GM23338 (cell line): ENCODE results near the gene APOLD1. TPM values are rescaled to one million over a fixed set of nuclear protein-coding genes. Genes with fewer than 3 reads are reported as not detected.
A peak's percentile ranks its signal among the peaks of the same experiment; 100 is the strongest.

Experiments used
- ATAC-seq: fragments of 200-7000 bp; cut with Tn5 transposase; 3 replicates; pipeline ENCODE4 v1.9.1; 2020
- DNase-seq: peaks from one replicate; pipeline ENCODE4 v3.0.0-alpha.2; 2015; ENCODE audit warnings: low spot score
- H2AFZ ChIP-seq: fragments of 200-600 bp; sonication (generic); 2 replicates; pipeline ENCODE4 v1.8.0; 2016; ENCODE audit warnings: antibody characterized with exemption, mild to moderate bottlenecking, moderate library complexity
- H3F3A ChIP-seq: fragments of 200-600 bp; sonication (generic); replicated peaks from 2 replicates; pipeline ENCODE4 v1.8.0; 2017; ENCODE audit warnings: antibody characterized with exemption, mixed run types, low read depth
- H3K27ac ChIP-seq: fragments of 200-600 bp; sonication (generic); 2 replicates; pipeline ENCODE4 v1.6.1; 2016; ENCODE audit warnings: low read depth
- H3K27me3 ChIP-seq: fragments of 200-600 bp; sonication (generic); 2 replicates; pipeline ENCODE4 v1.8.0; 2016; ENCODE audit warnings: mild to moderate bottlenecking, mixed run types, moderate library complexity; ENCODE audit not compliant: insufficient read depth
- H3K36me3 ChIP-seq: fragments of 200-600 bp; sonication (generic); 2 replicates; pipeline ENCODE4 v1.8.0; 2016; ENCODE audit warnings: mild to moderate bottlenecking; ENCODE audit not compliant: insufficient read depth
- H3K4me1 ChIP-seq: fragments of 200-600 bp; sonication (generic); 2 replicates; pipeline ENCODE4 v1.8.0; 2016; ENCODE audit warnings: mild to moderate bottlenecking, moderate library complexity; ENCODE audit not compliant: insufficient read depth
- H3K4me2 ChIP-seq: fragments of 200-600 bp; sonication (generic); 2 replicates; pipeline ENCODE4 v1.7.1; 2017; ENCODE audit warnings: mixed run types
- H3K4me3 ChIP-seq: fragments of 200-600 bp; sonication (generic); 2 replicates; pipeline ENCODE4 v1.6.1; 2016; ENCODE audit warnings: mixed run types
- H3K79me2 ChIP-seq: fragments of 200-600 bp; sonication (generic); replicated peaks from 2 replicates; pipeline ENCODE4 v1.8.0; 2017; ENCODE audit warnings: mild to moderate bottlenecking; ENCODE audit not compliant: insufficient read depth
- H3K9me2 ChIP-seq: fragments of 200-600 bp; sonication (generic); 2 replicates; pipeline ENCODE4 v1.8.0; 2017; ENCODE audit not compliant: insufficient read depth
- H4K20me1 ChIP-seq: fragments of 200-600 bp; sonication (generic); replicated peaks from 2 replicates; pipeline ENCODE4 v1.8.0; 2017; ENCODE audit warnings: mild to moderate bottlenecking; ENCODE audit not compliant: insufficient read depth
- H3K27ac Mint-ChIP-seq: 2 replicates; pipeline ENCODE4 v1.8.0; 2020; ENCODE audit warnings: inconsistent platforms, mild to moderate bottlenecking, moderate library complexity, mixed read lengths
- H3K27me3 Mint-ChIP-seq: 3 replicates; pipeline ENCODE4 v1.8.0; 2022; ENCODE audit warnings: low read depth, mild to moderate bottlenecking, moderate library complexity, mixed read lengths, inconsistent platforms; ENCODE audit not compliant: insufficient read depth, poor library complexity
- H3K36me3 Mint-ChIP-seq: 3 replicates; pipeline ENCODE4 v1.8.0; 2021; ENCODE audit warnings: low read depth, mild to moderate bottlenecking, inconsistent platforms, moderate library complexity, mixed read lengths
- H3K4me1 Mint-ChIP-seq: 3 replicates; pipeline ENCODE4 v1.8.0; 2020; ENCODE audit warnings: mild to moderate bottlenecking, inconsistent platforms, mixed read lengths
- H3K4me3 Mint-ChIP-seq: 3 replicates; pipeline ENCODE4 v1.8.0; 2021; ENCODE audit warnings: moderate library complexity, mild to moderate bottlenecking, inconsistent platforms, mixed read lengths
- H3K9me3 Mint-ChIP-seq: 3 replicates; pipeline ENCODE4 v1.8.0; 2020; ENCODE audit warnings: moderate library complexity, mild to moderate bottlenecking, inconsistent platforms, mixed read lengths
- CREB1 ChIP-seq: fragments of 250-450 bp; sonication (Bioruptor Pico); IDR thresholded peaks from 2 replicates; pipeline ENCODE4 v1.5.0; 2020; ENCODE audit warnings: low read depth, mild to moderate bottlenecking, moderate library complexity
- EZH2 ChIP-seq: fragments of 200-600 bp; sonication (generic); IDR thresholded peaks from one replicate; pipeline ENCODE4 v1.8.0; 2017; ENCODE audit warnings: antibody characterized with exemption, mild to moderate bottlenecking, low read depth; ENCODE audit not compliant: unreplicated experiment
- EZH2phosphoT487 ChIP-seq: fragments of 200-600 bp; sonication (generic); IDR thresholded peaks from one replicate; pipeline ENCODE4 v1.8.1; 2018; ENCODE audit warnings: antibody characterized with exemption; ENCODE audit not compliant: unreplicated experiment
- NANOG ChIP-seq: IDR thresholded peaks from 2 replicates; pipeline ENCODE4 v1.6.1; 2016; ENCODE audit warnings: antibody characterized with exemption, borderline replicate concordance
- STAT1 ChIP-seq: IDR thresholded peaks from one replicate; pipeline ENCODE4 v1.6.1; 2016; ENCODE audit warnings: antibody characterized with exemption; ENCODE audit not compliant: unreplicated experiment
- ZNF114 ChIP-seq: fragments of 250-450 bp; sonication (Bioruptor Pico); IDR thresholded peaks from 2 replicates; pipeline ENCODE4 v1.5.0; 2020; ENCODE audit warnings: mild to moderate bottlenecking, moderate library complexity
- polyA plus RNA-seq: library from polyadenylated mRNA; unstranded; fragments of >200 nt; fragmentation: Nextera tagmentation; extraction: Ambion mirVana; gene quantifications from 2 replicates; pipeline ENCODE4 v1.2.1, GENCODE V29; 2016
- total RNA-seq: library from RNA; depleted of rRNA; stranded (reverse); fragments of >200 nt; shearing (Covaris generic); gene quantifications from 2 replicates; pipeline ENCODE4 v1.2.3, GENCODE V29; 2014
- TF ChIP-seq, protein P1 (sequence below), 2 experiments: fragments of 200-600 bp in 1 of 2; sonication (generic) in 1 of 2; conservative IDR thresholded peaks; 2 replicates each; pipeline versions ENCODE4 v1.5.1 to v1.6.1; 2016 to 2017; ENCODE audit warnings: antibody characterized with exemption in 2 of 2, low read depth in 2 of 2, mild to moderate bottlenecking in 2 of 2, moderate library complexity in 1 of 2

APOLD1 gene
- total and polyA plus RNA-seq, 2 experiments from 2014 or later = 0.94 to 1.8 TPM

DNA sequence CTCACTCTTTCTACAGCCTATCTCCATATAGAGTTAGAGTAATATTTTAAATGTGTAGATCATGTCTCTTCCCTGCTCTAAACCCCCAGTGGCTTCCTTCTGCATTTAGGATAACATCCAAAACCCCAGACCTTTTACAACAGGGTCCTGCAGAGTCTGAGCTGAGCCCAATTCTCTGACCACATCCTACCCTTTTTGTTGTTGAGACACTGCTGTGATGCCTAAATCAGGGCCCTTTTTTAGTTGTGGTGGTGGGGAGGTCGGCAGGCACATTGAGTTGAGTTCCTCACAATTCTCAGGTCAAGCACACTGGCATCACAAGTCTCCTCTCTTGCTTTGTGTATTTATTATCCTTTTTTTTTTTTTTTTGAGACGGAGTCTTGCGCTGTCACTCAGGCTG is 25.9 kb downstream of the APOLD1 start:
- no peak overlapping the region for H2AFZ ChIP-seq
- H4K20me1 ChIP-seq = peaks cover 12% of the 10 kb centered on the region
- no peak overlapping the region for H3K27ac ChIP-seq
- H3K27ac Mint-ChIP-seq = no peak overlapping the region
- H3K4me1 ChIP-seq = peaks cover 9% of the 10 kb centered on the region
- no peak for TF ChIP-seq CREB1
- TF ChIP-seq, protein P1, sequence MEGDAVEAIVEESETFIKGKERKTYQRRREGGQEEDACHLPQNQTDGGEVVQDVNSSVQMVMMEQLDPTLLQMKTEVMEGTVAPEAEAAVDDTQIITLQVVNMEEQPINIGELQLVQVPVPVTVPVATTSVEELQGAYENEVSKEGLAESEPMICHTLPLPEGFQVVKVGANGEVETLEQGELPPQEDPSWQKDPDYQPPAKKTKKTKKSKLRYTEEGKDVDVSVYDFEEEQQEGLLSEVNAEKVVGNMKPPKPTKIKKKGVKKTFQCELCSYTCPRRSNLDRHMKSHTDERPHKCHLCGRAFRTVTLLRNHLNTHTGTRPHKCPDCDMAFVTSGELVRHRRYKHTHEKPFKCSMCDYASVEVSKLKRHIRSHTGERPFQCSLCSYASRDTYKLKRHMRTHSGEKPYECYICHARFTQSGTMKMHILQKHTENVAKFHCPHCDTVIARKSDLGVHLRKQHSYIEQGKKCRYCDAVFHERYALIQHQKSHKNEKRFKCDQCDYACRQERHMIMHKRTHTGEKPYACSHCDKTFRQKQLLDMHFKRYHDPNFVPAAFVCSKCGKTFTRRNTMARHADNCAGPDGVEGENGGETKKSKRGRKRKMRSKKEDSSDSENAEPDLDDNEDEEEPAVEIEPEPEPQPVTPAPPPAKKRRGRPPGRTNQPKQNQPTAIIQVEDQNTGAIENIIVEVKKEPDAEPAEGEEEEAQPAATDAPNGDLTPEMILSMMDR (conservative IDR thresholded peaks at IDR 0.05; ENCODE audit: low read depth in 2 of 2) = no peak
- no peak for TF ChIP-seq EZH2phosphoT487
- TF ChIP-seq EZH2 = no peak
- peaks cover 6% of the 10 kb centered on the region; the same call in 1 of the 2 replicates for H3K36me3 ChIP-seq
- no peaks in the 10 kb centered on the region for H3K9me3 Mint-ChIP-seq
- H3K27me3 ChIP-seq = no peaks in the 10 kb centered on the region
- ATAC-seq (no peak), DNase-seq (no peak)
- no peaks in the 10 kb centered on the region for H3K9me2 ChIP-seq
- H3K27me3 Mint-ChIP-seq = peaks cover 1% of the 10 kb centered on the region
- H3K4me1 Mint-ChIP-seq = peaks cover 10% of the 10 kb centered on the region
- H3K4me3 Mint-ChIP-seq = no peak overlapping the region
- no peak overlapping the region for H3K4me3 ChIP-seq
- peaks cover 15% of the 10 kb centered on the region for H3K36me3 Mint-ChIP-seq
- peaks cover 32% of the 10 kb centered on the region for H3K79me2 ChIP-seq
- H3F3A ChIP-seq = no peaks in the 10 kb centered on the region
- H3K4me2 ChIP-seq = no peak overlapping the region

DNA sequence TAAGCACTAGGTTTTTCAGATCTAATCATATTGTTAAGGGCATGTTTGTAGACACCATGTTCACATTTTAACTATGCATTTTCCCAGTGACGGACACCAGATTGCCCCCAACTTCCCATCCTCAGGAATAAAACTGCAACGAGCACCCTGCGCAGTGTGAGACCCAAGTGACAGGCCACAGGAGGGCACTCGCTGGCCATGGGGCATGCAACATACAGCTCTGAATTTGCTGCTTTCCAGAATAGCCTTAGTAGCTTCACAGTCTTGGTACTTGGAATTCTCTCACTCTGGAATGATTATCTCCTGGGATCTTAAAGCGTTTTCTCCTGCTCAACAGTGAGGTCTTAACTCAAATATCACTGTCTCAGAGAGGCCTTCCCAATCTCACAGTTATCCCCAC is 26.7 kb downstream of the APOLD1 start:
- Mint-ChIP-seq H3K4me1 (peaks cover 10% of the 10 kb centered on the region), H3K4me3 (no peak overlapping the region), H3K9me3 (no peaks in the 10 kb centered on the region), H3K36me3 (peaks cover 15% of the 10 kb centered on the region), H3K27ac (no peak overlapping the region), H3K27me3 (peaks cover 1% of the 10 kb centered on the region)
- peaks cover 9% of the 10 kb centered on the region for H3K4me1 ChIP-seq
- no peak for ATAC-seq
- H3F3A ChIP-seq = no peaks in the 10 kb centered on the region
- no peaks in the 10 kb centered on the region for H3K27me3 ChIP-seq
- no peaks in the 10 kb centered on the region for H3K9me2 ChIP-seq
- peaks cover 12% of the 10 kb centered on the region for H4K20me1 ChIP-seq
- H3K27ac ChIP-seq = no peak overlapping the region
- no peak overlapping the region for H3K4me3 ChIP-seq
- no peak for DNase-seq
- peak overlapping the region; percentile 77; the same call in 1 of the 2 replicates for H2AFZ ChIP-seq
- TF ChIP-seq STAT1 (no peak), ZNF114 (CRISPR knock-in tag) (no peak), NANOG (no peak)
- TF ChIP-seq, protein P1 (conservative IDR thresholded peaks at IDR 0.05; ENCODE audit: low read depth in 2 of 2) = peak in 1 of 2 experiments; percentile 42; a peak in 2 of 4 replicates
- H3K79me2 ChIP-seq = peaks cover 40% of the 10 kb centered on the region
- H3K4me2 ChIP-seq = no peak overlapping the region
- peaks cover 6% of the 10 kb centered on the region; the same call in 1 of the 2 replicates for H3K36me3 ChIP-seq
